NCI-H82 treated with DMSO at 0.1 percent for 48 hours (cell line): ENCODE measurements around the gene DOCK7.
"Not testable (repeated sequence)": the region's sequence is repeated elsewhere in the genome, so short reads cannot be mapped to it uniquely, and the experiment has no call there.

ENCODE experiments used
- DNase-seq: peaks from one replicate; lab custom pipeline; 2025; ENCODE audit not compliant: unreplicated experiment; lab: John Stamatoyannopoulos, UW

DOCK7 gene

GRCh38 chr1:62687903-62688686, at the start of gene DOCK7:
TSS of gene DOCK7 (minus strand) at chr1:62688386. CDS start at chr1:62688264, 122 bp downstream.
- DNase-seq = no peak

GRCh38 chr1:62735491-62736171, 47.4 kb upstream of the DOCK7 start:
- no peak for DNase-seq

GRCh38 chr1:62732331-62732730, 44.1 kb upstream of the DOCK7 start:
- no peak for DNase-seq

- DNase-seq = no peak
These were observed 40.8 kb upstream of the DOCK7 start for GRCh38 chr1:62728963-62729362.

- DNase-seq = no peak
These were observed 39.6 kb upstream of the DOCK7 start for GRCh38 chr1:62727656-62728407.

GRCh38 chr1:62726011-62726442, 37.8 kb upstream of the DOCK7 start:
- no peak for DNase-seq

- DNase-seq = no peak
These were observed 37.1 kb upstream of the DOCK7 start for GRCh38 chr1:62725255-62725654.

- DNase-seq = no peak
These were observed 36.2 kb upstream of the DOCK7 start for GRCh38 chr1:62724430-62724829.

GRCh38 chr1:62723883-62724282, 35.7 kb upstream of the DOCK7 start:
- DNase-seq = no peak

GRCh38 chr1:62722796-62723195, 34.6 kb upstream of the DOCK7 start:
- no peak for DNase-seq

GRCh38 chr1:62720946-62721554, 32.9 kb upstream of the DOCK7 start:
- DNase-seq = no peak

- not testable (repeated sequence) for DNase-seq
These were observed 30.2 kb upstream of the DOCK7 start for GRCh38 chr1:62718400-62718799.

- no peak for DNase-seq
These were observed 29.3 kb upstream of the DOCK7 start for GRCh38 chr1:62717483-62717882.

- DNase-seq = no peak
These were observed 28.2 kb upstream of the DOCK7 start for GRCh38 chr1:62716397-62716796.

- no peak for DNase-seq
These were observed 24.4 kb upstream of the DOCK7 start for GRCh38 chr1:62712336-62713243.

- DNase-seq = no peak
These were observed 19.5 kb upstream of the DOCK7 start for GRCh38 chr1:62707744-62708120.

GRCh38 chr1:62706985-62707743, 19.0 kb upstream of the DOCK7 start:
- DNase-seq = no peak

GRCh38 chr1:62698161-62698560, 10.0 kb upstream of the DOCK7 start:
- DNase-seq = not testable (repeated sequence)

- DNase-seq = not testable (repeated sequence)
These were observed 6.3 kb upstream of the DOCK7 start for GRCh38 chr1:62694479-62694878.

- DNase-seq = no peak
These were observed 4.9 kb upstream of the DOCK7 start for GRCh38 chr1:62693123-62693522.
